M059J (cell line): Measurements from ENCODE around the gene ASAP3. TPM values are rescaled to one million over a fixed set of nuclear protein-coding genes. Genes with fewer than 3 reads are reported as not detected.

ENCODE experiments used
- DNase-seq: peaks from one replicate; pipeline ENCODE4 v3.0.0-alpha.2; 2012; ENCODE audit warnings: low read depth
- total RNA-seq: library from RNA; depleted of rRNA; stranded (reverse); fragments of >200 nt; shearing (Covaris generic); gene quantifications from 2 replicates; pipeline ENCODE4 v1.2.3, GENCODE V29; 2014

The ASAP3 gene
- total RNA-seq, 1 experiment from 2014 or later = 13.7 TPM

GRCh38 chr1:23477359-23478144 is 6.4 kb downstream of the ASAP3 start:
- DNase-seq = peak; percentile 83

GRCh38 chr1:23475641-23476040 is 8.3 kb downstream of the ASAP3 start:
- peak; percentile 65 for DNase-seq

- peak; percentile 97 for DNase-seq
Measured at GRCh38 chr1:23475134-23475628, 8.8 kb downstream of the ASAP3 start.

GRCh38 chr1:23473037-23473800 is 10.8 kb downstream of the ASAP3 start:
- DNase-seq = peak; percentile 87

- DNase-seq = no peak
Measured at GRCh38 chr1:23472351-23473036, 11.5 kb downstream of the ASAP3 start.

GRCh38 chr1:23471473-23472075 is 12.4 kb downstream of the ASAP3 start:
- no peak for DNase-seq

GRCh38 chr1:23470282-23471070 is 13.5 kb downstream of the ASAP3 start:
- DNase-seq = peak; percentile 90

GRCh38 chr1:23469372-23469982 is 14.5 kb downstream of the ASAP3 start:
- no peak for DNase-seq

- DNase-seq = no peak
Measured at GRCh38 chr1:23466423-23466989, 17.5 kb downstream of the ASAP3 start.

- peak; percentile 43 for DNase-seq
Measured at GRCh38 chr1:23463286-23463685, 20.7 kb downstream of the ASAP3 start.

GRCh38 chr1:23462766-23463165 is 21.2 kb downstream of the ASAP3 start:
- DNase-seq = no peak

GRCh38 chr1:23461050-23461449 is 22.9 kb downstream of the ASAP3 start:
- DNase-seq = no peak

GRCh38 chr1:23460519-23460918 is 23.5 kb downstream of the ASAP3 start:
- no peak for DNase-seq

GRCh38 chr1:23459338-23459757 is 24.6 kb downstream of the ASAP3 start:
- DNase-seq = no peak

- peak; percentile 94 for DNase-seq
Measured at GRCh38 chr1:23456226-23456625, 27.8 kb downstream of the ASAP3 start.

- no peak for DNase-seq
Measured at GRCh38 chr1:23453455-23454000, 30.5 kb downstream of the ASAP3 start.

GRCh38 chr1:23452011-23452411 is 32.0 kb downstream of the ASAP3 start:
- peak; percentile 97 for DNase-seq

GRCh38 chr1:23451441-23451840 is 32.5 kb downstream of the ASAP3 start:
- DNase-seq = peak; percentile 33

GRCh38 chr1:23450894-23451293 is 33.1 kb downstream of the ASAP3 start:
- DNase-seq = no peak

- no peak for DNase-seq
Measured at GRCh38 chr1:23449958-23450357, 34.0 kb downstream of the ASAP3 start.
